Cardiac septum (tissue), 1 donor: ENCODE measurements around the gene ENTPD8. TPM values are rescaled to one million over a fixed set of nuclear protein-coding genes. Genes with fewer than 3 reads are reported as not detected.
A peak's percentile ranks its signal among the peaks of the same experiment; 100 is the strongest.
"Not testable (repeated sequence)": the region's sequence is repeated elsewhere in the genome, so short reads cannot be mapped to it uniquely, and the experiment has no call there.

Experiments
- DNase-seq: peaks from one replicate; pipeline ENCODE4 v3.0.0-alpha.2; 2020; ENCODE audit warnings: low spot score
- intact Hi-C: fragments of 100-400 bp; cut with DNase I; formaldehyde crosslinking; loops from one replicate; pipeline ENCODE4 v1.14.0; 2022
- total RNA-seq: library from RNA; stranded (reverse); fragmentation: NEBNext Ultra II Directional; extraction: Animal tissue kit (Norgen Biotek cat#: 25700); gene quantifications from one replicate; pipeline ENCODE4 v1.2.1, GENCODE V29; 2021
- donor health status: DM: no; HTN: no; CAD: no.

ENTPD8 gene
- total RNA-seq, 1 donor from 2014 or later: not detected

DNA sequence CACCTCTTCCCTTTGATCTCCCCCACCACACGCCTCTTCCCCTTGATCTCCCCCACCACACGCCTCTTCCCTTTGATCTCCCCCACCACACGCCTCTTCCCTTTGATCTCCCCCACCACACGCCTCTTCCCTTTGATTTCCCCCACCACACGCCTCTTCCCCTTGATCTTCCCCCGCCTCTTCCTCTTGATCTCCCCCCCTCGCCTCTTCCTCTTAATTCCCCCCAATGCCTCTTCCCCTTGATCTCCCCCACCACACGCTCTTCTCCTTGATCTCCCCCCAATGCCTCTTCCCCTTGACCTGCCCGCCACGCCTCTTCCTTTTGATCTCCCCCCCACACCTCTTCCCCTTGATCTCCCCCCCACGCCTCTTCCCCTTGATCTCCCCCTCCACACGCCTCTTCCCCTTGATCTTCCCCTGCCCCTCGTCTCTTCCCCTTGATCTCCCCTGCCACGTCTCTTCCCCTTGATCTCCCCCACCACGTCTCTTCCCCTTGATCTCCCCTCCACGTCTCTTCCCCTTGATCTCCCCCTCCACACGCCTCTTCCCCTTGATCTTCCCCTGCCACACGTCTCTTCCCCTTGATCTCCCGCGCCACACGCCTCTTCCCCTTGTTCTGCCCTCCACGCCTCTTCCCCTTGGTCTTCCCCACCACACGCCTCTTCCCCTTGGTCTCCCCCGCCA is 9.5 kb upstream of the ENTPD8 start:
- intact Hi-C loops, DNase-seq: not testable (repeated sequence)

DNA sequence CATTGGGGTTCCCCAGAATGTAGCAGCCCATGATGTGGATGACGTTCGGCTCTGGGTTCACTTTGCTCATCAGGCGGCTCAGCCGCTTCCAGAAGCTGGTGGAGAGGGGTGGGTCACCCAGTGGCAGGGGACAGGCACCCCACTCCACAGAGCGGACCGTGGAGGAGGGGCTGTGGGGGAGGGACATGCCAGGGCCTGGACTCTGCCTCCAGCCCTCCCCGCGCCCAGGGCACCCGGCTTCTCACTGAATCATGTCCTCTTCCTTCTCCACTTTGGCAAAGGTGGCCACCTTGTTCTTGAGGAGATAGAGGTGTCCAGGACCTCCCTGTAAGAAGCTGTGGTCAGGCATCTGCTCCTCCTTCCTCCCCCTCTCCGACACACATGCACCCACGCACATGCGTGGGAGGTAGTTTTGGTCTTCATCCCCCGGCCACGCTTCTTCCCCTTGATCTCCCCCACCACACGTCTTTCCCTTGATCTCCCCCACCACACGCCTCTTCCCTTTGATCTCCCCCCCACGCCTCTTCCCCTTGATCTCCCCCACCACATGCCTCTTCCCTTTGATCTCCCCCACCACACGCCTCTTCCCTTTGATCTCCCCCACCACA is 8.9 kb upstream of the ENTPD8 start:
- DNase-seq: peak; percentile 72
- intact Hi-C loops: loop anchor here (5.0 kb wide), 1 partner anchor 168 kb away; no protein-coding TSS in a partner anchor

DNA sequence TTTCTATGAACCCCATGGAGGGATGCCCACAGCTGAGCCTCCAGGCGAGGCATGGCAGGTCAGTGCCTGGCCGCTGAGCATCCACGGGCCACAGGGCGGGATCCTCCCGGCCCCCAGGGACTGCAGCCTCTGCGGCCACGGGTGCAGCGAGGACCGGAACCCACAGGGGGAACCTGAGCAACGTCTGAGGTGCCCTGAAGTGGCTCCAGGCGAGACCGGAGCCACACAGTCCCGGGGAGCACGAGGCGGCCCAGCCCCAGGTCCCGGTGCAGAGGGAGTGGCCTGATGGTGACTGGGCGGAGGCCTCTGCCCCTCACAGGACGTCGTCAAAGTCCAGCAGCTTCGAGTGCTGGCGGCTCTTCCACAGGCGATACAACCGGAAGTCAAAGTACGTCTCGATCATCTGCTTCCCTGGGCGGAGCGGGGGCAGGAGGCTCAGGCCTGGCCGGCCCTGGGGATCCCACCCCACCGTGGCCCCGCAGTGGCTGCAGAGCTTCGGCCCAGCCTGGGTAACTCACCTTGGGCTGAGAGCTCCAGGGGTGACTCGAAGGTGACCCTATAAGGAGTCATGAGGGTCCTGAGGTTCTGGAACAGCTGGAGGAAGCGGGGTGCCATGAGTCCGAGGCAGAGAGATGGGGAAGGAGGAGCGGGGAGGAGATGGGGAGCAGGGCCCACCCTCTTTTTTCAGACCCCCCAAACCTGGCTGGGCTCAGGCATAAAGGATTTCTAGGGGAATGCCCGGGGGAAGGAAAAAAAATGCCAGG is 8.1 kb upstream of the ENTPD8 start:
- DNase-seq: peak; percentile 76
- intact Hi-C loops: loop anchor here (5.0 kb wide), 1 partner anchor 167 kb away; no protein-coding TSS in a partner anchor

DNA sequence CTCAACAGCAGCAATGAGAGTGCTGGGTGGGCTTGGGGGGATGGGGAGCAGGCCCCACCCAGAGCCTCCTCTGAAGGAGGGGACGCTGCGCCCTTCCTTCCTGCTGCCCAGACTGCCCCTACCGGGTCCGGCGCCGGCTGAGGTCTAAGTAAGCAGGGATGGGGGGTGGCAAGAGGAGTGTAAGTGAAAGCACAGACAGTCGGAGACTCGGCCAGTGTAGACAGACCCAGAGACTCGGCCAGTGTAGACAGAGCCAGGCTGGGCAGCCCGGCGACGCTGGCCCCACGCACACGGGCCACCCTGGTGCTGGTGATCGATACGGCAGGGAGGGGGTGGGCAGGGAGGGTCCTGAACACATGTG is 7.4 kb upstream of the ENTPD8 start:
- peak; percentile 10 for DNase-seq
- intact Hi-C loops: loop anchor here (5.0 kb wide), 1 partner anchor 166 kb away; no protein-coding TSS in a partner anchor

DNA sequence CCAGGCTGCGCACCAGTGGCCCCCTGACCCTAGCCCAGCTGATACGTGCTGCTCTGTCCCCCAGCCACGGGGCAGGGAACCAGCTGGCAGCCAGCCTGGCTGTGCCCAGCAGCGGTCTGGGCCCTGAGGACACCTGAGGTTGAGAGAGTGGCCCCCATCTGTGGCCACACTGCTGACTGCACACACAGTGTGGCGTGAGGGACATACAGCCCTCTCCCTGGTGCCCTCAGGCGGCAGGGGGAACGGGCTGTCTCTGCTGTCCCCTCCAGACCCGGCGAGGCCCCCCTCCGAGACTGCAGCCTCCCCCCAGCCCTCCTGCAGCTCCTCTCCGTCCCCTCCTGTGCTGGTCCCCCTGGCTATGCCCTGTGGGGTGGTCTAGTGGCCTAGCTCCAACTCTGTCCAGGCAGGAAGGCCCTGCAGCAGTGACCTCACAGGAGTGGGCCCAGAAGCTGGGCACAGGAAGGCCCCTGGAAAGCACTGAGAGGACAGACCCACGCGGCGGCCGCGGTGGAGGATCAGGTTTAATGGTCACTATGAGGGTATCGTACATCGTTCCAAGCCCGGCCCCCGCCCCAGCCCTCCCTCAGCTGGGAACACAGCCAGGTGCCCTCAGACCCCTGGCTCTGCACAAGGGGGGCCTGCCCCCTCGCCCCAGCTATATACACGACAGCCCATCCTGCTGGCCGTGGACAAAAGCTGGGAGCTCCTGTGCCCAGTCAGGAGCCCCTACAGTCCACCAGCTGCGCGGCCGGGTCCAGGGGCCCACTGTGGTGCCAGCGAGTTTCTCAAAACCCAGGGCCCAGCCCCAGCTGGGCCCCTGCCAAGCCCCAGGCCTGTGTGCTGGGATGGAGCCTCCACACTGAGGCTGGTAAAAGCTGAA is 6.8 kb upstream of the ENTPD8 start:
- intact Hi-C loops: loop anchor here (5.0 kb wide), 1 partner anchor 166 kb away; no protein-coding TSS in a partner anchor

DNA sequence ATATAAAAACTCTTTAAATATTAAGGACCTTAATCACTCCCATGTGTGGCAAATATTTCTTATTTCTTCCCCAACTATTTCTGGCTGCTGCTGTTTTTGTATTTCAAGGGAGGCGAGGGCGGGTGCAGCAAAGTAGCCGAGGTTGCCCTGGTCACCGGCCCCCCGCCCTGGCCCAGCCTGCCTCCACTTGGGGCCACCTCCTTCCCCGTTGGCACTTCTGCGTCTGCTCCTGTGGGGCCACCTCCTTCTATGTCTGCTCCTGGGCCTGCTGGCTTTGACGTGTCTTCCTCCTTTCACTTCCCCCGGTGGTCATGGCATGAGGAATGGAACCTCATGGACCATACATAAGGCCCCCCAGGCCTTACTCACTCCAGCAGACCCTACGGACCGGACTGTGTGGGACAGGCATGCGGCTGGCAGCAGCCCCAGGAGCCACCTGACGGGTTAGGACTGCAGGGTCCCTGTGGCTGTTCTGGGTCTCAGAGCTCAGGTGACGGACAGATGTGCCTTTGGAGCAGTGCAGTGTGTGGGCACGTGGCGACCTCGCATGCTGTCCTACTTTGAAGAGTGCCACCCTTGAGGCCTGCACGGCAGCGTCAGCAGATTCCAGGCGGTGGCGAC is 5.8 kb upstream of the ENTPD8 start:
- peak; percentile 73 for DNase-seq
- intact Hi-C loops: loop anchor here (5.0 kb wide), 1 partner anchor 165 kb away; no protein-coding TSS in a partner anchor

More for the DNA sequence above, 6.8 kb upstream of the ENTPD8 start:
- peak; percentile 60 for DNase-seq

DNA sequence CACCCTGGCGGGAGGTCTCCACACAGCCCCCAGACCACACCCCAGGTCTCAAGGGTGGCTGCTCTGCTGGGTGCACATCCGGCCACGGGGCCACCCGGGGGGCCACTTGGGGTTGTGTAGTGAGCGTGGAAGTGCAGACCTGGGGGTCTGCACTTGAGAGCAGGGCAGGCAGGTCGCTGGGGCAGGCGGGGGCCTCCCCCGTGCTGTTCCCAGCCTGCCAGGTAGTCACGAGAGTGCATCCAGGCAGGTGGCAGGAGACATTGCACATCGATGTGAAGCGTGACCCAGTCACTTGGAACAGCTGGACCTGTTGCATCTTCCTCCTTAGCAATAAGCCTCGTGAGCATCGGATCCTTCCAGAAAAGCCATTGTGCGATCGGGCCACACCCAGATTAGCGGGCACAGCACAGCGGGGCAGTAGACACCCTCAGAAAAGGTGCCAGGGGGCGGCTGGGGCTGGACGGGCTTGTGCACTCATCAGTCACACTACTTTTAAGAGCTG is 4.8 kb upstream of the ENTPD8 start:
- DNase-seq: peak; percentile 62
- intact Hi-C loops: loop anchor here (5.0 kb wide), 1 partner anchor 164 kb away; no protein-coding TSS in a partner anchor

DNA sequence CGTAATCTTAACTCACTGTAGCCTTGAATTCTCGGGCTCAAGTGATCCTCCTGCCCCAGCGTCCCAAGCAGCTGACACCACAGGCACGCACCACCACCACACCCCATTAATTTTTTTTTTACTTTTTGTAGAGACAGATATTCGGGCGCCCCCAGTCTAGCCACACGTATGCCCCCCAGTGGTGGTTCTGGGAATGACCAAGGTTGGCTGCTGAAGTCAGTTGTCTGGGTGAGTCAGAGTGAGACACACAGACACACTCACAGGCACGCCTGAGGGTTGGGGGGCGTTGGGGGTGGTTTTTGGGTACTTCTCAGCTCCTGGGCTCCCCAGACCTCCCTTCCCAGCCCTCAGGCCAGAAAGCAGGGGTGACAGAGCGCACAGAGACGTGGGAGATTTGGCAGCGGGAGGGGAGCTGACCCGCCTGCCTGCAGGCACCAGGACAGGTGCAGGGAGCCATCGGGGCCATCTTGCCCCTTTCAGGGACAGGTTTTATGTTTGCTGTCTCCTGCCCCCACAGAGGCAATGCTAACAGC is 4.2 kb upstream of the ENTPD8 start:
- peak; percentile 87 for DNase-seq
- intact Hi-C loops: loop anchor here (5.0 kb wide), 1 partner anchor 163 kb away; no protein-coding TSS in a partner anchor

DNA sequence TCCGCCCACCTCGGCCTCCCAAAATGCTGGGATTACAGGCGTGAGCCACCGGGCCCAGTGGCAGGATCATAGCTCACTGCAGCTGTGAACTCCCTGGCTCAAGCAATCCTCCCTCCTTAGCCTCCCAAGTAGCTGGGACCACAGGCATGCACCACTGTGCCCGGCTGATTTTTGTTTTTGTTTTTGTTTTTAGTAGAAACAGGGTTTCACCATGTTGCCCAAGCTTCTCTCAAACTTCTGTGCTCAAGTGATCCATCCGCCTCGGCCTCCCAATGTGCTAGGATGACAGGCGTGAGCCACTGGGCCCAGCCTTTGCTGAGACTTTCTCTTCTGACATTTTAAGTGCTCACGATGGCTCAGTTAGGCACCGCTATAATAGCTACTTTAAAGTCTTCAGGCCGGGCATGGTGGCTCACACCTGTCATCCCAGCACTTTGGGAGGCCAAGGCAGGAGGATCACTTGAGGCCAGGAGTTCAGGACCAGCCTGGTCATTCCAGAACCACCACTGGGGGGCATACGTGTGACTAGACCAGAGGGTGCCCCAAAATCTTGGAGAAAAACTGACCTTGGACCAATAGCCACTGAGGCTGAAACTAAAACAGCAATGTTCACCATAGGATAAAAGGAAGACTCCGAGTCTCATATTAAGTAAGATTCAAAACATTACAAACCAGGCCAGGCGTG is 3.1 kb upstream of the ENTPD8 start:
- intact Hi-C loops: no loop called here
- peak; percentile 17 for DNase-seq

DNA sequence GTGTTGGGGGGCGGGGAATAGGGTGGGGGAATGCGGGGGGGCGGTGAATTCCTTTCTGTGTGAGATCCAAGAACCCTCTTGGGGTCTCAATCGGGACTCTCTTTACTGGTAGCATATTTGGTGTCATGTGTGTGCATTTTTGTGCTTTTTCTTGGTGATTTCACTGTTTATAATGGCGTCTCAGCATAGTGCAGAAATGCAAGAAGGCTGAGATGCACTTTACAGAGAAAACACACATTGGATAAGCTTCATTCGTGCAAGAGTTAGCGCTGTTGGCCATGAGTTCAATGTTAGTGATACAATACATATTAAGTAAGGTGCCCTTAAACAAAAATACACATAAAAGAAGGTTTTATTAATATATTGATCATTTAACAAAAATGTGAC is 771 bp upstream of the ENTPD8 start:
- intact Hi-C loops: no loop called here
- no peak for DNase-seq

DNA sequence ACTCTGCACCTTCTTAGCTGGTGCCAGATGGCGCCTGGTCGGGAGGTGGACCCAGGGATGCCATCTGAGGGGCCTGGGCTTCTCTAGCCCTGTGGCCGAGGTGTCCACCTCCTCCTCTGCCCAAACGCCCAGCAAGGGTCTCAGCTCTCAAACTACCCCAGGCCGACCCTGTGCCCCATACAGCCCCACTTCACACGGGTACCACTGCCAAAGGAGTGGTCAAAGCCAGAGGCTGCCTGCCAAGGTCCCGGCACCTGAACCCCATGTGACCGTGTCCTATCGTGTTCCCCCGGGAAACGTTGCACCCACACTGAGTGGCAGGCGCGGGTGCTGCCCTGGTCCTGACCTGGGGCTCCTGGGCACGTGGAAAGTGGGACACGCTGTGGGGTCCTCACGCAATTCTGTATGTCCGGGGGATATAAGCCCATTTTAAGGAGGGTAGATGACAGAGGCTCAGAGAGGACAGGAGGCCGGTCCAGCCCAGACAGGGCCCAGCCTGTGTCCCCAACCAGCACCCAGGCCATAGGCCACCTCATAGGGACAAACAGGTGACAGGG is 1.9 kb downstream of the ENTPD8 start:
- DNase-seq: peak; percentile 63
- intact Hi-C loops: no loop called here

DNA sequence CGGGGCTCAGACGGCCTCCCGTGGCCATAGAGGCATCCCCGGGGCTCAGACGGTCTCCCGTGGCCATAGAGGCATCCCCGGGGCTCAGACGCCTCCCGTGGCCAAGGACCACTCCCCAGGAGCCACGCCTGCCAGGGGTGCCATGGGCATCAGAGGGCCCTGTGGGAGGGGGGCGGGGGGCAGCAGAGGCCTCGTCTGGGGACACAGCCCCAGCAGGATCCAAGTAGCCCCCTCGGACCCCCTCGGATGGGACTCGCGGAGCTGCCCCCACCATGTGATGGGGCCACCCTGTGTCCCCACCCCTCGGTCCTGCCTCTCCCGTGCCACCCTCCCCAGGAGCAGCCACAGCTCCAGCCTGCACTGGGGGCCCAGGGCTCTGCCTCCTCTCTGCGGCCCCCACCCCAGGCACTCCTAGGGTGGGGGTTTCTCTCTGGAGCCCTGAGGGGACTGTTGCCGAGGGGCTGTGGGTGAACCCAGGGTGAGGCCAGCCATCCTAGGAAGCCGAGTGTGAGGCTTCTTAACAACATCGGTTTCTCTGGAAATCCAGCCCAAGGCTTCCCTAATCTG is 2.5 kb downstream of the ENTPD8 start:
- intact Hi-C loops: no loop called here
- peak; percentile 39 for DNase-seq

DNA sequence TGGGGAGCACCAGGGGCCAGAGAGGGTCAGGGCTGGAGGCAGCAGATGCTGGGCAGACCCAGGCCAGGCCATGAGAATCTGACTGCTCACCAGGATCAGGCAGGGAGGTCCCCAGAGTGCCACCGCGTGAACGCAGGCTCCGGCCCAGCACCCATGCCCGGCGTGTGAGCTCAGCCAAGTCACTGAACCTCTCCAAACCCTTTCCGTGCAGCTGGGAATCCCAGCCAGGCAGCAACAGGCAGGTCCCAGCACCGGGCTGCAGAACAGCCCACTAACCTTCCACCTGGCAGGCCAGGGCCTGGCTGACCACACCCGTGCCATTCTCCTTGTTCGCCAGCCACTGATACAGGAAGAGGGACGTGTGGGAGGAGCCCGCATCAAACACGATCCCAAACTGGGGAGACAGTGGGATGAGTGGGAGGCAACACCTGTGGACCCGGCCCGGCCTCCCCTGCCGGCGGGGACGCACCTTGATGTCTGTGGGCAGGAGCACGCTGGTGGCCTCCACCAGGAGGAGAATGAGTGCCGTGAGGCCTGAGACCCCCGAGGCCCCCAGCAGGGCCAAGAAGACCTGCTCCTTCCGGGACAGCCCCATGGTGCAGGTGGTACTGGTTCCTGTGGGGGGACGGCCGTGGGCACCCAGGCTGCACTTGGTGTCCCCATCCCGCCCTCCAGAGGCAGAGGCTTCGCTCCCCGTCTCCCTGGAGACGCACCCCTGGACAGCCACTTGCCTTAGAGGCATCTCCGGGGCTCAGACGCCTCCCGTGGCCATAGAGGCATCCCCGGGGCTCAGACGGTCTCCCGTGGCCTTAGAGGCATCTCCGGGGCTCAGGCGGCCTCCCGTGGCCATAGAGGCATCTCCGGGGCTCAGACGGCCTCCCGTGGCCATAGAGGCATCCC is 3.2 kb downstream of the ENTPD8 start:
- intact Hi-C loops: no loop called here
- peak; percentile 73 for DNase-seq

DNA sequence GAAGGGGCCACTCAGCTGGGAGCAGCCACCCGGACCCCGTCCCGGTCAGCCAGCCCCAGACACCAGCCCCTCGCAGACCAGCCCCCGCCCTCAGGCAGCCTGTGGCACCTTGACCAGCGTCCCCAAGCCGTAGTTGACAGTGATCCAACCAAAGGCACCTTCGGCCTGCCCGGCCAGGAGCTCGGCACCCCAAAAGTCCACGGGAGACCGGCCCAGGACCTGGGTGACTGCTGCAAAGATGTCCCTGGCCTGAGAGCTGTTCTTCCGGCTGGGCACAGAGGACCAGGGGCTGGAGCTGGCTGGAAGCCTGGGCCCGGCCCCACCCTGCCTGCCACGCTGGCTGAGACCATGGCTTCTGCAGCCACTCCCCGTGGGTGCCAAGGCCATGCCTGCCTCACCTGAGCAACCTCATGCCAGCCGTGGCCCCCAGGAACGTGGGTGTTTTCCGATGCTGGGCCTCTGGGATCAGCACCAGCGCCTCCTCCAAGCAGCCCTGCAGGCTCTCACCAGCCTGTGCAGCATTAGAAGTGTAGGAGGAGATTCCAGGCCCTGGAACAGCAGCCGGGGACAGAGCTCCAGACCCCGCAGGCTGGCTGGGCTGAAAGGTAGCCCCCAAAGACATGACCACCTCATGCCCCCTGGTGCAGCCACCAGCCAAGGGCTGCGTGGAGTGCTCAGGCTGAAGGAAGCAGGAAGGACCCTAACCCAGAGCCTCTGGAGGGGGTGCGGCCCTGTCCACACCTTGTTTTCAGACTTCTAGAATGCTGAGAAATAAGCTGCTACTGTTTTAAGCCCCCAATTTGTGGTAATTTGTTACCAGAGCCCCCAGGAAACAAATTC is 4.2 kb downstream of the ENTPD8 start:
- intact Hi-C loops: no loop called here
- peak; percentile 70 for DNase-seq

DNA sequence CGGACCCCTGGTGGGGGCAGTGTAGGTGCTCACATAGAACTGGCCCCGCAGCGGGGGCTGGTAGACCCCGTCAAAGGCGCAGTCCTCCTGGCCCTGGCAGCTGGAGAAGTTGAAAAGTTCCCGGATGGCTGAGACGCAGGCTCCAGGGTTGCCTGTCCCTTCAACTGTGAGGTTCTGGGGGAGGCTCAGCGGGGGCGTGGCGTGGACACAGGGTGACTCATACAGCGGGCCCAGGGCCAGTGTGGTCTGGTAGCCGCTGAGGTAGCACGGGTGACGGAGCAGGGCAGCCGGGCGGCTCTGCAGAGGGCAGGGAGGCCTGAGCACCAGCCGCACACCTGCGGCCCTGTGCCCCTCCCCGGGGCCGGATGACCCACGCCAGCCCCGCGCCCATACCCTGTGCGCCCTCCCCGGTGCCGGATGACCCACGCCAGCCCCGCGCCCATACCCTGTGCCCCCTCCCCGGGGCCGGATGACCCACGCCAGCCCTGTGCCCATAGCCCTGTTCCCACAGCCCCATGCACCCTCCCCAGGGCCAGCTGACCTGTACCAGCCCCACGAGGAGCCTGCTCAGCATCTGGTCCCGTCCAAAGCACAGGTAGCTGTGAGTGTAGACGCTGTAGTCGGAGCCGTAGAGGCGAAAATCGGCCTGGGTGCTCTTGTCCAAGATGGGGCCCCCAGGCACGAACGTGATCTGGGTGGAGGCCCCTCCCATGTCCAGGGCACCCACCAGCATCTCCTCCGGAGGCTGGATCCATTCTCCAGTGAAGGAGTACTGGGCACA is 5.0 kb downstream of the ENTPD8 start:
- intact Hi-C loops: no loop called here
- DNase-seq: peak; percentile 76
